GM18499 (cell line): ENCODE results near the gene PTPRF.

Experiments used
- ATAC-seq: cut with Tn5 transposase; IDR thresholded peaks from one replicate; pipeline ENCODE4 v1.9.1; 2021; ENCODE audit warnings: moderate number of reproducible peaks; ENCODE audit not compliant: insufficient read depth, unreplicated experiment

The PTPRF gene

DNA sequence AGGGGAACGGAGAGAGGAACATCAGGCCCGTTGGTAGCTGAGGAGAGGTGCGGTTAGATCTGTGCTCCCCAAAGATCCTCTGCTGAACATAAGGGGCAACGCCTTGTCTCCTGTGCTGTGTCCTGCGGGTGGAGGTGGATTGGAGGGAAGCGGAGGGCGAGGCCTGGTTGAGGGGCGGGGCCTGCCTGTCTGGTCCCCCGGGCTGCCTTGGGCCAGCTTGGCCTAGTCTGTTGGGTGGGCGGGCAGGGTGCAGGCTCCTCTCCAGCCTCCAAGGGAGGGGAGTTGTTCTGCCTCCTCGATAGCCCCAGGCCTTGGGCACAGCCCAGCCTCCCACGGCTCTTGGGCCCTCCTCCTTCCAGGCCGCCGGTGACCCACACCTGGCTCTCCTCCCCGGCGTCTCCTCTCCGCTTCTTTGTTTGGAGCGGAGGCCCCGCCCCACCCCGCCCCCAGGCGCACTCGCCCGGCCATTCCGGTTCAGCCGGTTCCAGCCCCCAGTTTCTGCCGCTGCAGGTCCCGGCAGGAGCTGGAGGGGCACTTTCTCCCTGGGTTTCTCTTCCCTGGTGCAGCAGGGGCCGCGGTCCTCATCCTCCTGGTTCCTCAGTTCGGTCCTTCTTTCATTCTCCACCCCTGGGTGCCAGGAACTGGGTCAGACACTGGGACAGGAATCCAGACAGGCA lies 19.4 kb downstream of the PTPRF start:
- ATAC-seq = no peak

- ATAC-seq = no peak
These were observed 20.0 kb downstream of the PTPRF start for GRCh38 chr1:43550598-43551246.

DNA sequence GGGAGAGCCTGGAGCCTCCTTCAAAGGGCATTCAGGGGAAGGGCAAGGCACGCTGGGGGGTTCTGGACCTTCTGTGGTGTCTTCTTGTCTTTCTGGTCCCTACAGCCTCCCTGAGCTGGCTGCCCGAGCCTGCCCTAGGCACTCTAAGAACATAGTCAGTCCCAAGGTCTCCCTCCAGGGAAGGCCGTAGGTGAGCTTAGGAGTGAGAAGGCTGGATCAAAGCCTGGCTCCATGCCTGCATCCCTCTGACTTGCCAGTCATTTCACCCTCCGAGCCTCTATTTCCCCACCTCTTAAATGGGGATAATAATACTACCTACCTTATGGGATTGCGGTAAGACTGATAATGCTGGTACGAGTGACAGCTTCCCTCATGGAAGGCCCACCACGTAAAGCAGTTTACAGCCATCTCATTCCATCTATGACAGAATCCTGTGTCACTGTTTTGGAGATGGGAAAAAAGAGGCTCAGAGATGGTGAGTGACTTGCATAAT lies 20.8 kb downstream of the PTPRF start:
- ATAC-seq = no peak

GRCh38 chr1:43552059-43552742 lies 21.5 kb downstream of the PTPRF start:
- no peak for ATAC-seq

GRCh38 chr1:43552813-43553212 lies 22.1 kb downstream of the PTPRF start:
- no peak for ATAC-seq

GRCh38 chr1:43554444-43554992 lies 23.8 kb downstream of the PTPRF start:
- no peak for ATAC-seq

DNA sequence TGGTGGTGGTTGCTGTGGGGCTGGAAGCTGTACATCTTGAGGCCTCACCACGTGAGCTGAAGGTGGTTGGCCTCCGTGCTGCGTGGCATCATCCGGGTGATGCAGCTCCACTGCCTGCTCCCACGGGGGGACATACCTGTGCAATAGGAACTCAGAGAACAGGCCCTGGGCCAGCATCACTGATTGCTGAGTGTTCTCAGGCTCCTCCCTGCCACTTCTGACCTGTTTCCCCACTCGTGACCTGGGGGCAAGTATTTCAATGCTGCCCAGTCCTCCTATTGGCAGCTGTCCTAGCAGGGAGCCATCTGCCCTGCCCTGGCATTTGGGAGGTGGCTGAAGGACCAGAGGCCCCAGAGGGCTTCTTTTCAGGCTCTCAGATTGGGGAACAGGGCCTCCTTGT lies 26.1 kb downstream of the PTPRF start:
- no peak for ATAC-seq

GRCh38 chr1:43557744-43558245 lies 27.1 kb downstream of the PTPRF start:
- ATAC-seq = no peak

DNA sequence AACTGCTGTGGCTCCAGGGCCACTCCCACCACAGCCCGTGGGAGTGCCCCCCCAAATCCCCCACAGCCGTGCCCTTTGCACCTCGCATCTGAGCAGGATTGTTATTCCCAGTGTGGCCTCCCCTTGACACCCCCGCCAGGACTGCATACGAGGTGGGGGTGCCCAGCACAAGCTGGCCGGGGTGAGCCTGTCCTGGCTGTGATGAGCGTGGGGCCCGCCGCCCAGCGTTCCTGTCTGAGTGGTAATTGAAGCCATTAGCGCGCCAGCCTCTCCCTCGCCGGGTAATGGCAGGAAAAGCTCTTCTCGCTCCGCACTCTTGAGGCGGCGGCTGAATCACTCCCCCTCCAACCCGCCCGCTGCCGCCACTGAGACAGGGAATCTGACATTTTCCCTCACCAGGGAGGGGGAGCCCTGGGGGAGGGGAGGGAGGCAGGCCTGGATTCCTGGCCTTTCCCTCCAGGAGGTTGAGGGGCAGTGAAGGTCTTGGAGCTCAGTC lies 27.7 kb downstream of the PTPRF start:
- ATAC-seq = no peak

DNA sequence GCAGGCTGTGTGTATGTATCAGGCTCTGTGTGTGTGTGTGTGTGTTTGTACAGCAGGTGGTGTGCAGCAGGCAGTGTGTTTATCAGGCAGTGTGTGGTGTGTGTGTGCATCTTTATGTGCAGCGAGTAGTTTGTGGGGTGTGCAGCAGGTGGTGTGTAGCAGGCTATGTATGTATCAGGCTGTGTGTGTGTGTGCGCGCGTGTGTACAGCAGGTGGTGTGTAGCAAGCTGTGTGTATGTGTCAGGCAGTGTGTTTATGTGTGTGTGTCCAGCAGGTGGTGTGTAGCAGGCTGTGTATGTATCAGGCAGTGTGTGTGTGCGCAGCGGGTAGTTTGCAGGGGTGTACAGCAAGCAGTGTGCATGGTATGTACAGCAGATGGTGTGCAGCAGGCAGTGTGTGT lies 29.0 kb downstream of the PTPRF start:
- no peak for ATAC-seq

DNA sequence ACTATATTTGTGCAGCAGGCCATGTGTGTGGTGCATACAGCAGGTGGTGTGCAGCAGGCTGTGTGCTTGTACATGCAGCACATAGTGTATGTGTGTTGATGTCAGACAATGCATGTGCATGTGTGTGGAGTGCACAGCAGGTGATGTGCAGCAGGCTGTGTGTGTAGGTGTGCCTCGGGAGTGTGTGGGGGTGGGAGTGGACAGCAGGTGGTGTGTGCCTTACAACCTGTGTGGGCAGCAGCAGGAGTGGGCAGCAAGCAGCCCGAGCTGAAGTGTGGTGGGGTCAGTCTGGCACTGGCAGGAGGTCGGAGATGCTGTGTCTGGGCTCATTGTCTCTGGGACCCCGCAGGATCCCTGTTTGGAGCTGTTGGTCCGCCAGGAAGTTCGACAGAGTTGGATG lies 29.6 kb downstream of the PTPRF start:
- no peak for ATAC-seq

DNA sequence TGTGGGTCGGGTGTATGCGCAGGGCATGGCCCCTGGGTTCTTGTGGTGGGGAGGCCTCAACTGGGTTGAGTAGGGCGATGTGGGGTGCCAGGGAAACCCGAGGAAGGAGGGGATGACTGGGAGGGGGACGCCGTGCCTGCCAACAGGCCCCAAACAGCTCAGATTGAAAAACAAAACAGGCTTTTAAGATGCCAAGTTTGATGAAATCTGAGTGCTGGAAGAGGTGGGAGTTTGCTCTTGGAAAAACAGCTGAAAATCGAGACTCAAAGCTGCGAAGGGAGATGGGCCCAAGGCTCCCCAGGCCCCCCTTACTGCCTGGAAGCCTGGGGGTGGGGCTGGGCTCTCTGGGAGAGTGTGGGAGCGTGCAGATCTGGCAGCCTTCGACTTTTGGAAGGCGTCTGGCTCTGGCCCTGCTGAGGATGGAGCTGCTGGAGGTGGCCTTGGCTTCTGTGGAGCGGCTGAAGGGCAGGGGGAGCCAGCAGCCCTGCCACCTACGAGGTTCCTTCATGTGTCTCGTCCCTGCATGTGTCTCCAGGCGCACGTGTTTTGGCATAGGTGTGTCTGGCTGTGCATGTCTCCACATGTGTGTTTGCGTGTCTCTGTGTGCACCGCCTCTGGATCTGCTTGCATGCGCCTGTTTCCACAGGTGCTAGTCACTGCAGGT lies 33.3 kb downstream of the PTPRF start:
- ATAC-seq = no peak

DNA sequence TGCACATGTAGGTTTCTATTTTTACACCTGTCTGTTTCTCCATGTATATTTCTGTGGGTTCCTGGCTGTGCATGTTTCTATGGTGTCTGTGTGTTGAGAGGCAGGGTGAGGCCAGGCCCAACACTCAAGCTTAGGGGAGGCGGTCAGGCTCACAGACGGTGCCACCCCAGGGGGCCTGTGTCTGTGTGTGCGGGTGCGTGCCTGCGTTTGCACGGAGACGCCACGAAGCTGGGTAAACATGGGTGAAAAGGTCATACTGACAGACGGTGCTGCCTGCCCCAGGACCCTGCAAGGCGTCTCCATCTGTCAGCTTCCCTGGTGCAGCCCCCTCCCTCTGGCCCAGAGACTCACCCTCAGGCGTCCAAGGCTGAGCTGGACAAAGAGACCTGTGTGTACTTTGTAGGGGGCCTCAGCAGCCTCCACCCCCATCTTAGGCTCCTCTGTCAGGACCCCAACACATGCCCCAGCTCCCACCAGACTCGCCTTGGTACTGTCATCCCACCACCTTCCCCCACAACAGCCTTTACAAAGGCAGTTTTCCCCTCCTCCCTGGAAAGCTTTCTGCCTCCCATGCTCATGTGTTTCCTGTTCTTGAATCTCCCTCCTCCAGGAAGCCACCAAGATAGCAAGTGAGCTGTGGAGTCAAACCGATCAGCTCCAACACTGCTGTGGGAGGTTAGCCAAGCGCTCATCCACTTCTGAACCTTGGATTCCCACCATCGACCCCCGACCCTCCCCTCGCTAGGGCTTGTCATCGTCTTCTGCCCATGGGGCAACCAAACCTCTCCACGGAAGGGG lies 34.1 kb downstream of the PTPRF start:
- no peak for ATAC-seq

GRCh38 chr1:43565600-43566360 lies 35.1 kb downstream of the PTPRF start:
- no peak for ATAC-seq

DNA sequence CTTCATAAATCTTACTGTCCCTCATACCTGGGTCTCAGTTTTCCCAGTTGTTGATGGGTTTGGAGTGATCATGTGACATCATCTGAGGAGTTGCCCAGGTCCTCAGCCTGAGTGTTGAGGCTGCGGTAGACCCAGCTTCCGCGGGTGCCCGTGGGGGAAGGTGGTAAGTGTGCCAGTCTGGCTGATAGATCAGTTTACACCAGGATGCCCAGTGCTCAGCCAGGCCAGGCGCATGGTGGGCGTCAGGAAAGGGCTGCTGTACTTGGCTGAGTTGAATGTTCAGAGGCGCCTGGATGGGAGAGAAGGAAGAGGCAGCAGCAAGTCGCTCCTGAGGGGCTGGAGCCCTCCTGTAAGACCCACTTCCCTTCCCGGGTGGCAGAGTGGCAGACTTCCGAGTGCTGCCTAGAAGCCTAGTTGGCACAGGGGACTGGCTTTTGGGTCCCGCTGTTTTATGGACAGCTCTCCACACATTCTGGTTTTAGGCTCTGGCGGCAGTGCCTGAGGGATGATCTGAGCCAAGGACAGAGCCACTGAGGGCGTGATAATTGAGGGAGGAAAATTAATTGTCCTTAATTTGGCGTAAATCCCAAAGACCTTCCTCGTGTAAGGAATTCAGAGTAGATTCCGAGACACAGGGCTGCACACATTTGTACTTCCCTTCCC lies 35.8 kb downstream of the PTPRF start:
- ATAC-seq = no peak

- no peak for ATAC-seq
These were observed 38.5 kb downstream of the PTPRF start for GRCh38 chr1:43569175-43569574.

- no peak for ATAC-seq
These were observed 39.6 kb downstream of the PTPRF start for GRCh38 chr1:43570277-43570676.

DNA sequence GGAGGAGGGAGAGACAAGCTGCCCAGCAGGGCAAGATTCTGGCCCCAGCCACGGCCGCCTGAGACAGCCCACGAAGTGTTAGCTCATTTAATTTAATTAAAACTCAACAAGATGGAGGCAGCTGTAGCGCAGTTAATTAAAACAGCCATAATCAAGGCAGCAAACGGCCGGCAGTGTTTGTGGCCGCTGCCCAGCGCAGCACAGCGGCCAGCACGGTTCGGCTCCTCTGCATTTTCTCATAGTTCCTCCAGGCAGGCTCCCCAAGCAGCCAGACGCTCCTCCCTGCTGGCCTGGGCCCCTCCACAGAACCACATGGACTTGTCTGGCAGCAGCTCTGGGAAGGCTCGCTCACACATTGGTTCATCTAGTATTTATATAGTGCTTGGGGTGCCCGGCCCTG lies 40.0 kb downstream of the PTPRF start:
- no peak for ATAC-seq
